Type B pancreatic cell (in vitro differentiated cells): ENCODE measurements around the gene TBC1D13. TPM values are rescaled to one million over a fixed set of nuclear protein-coding genes. Genes with fewer than 3 reads are reported as not detected.
A peak's percentile ranks its signal among the peaks of the same experiment; 100 is the strongest.

Experiments used
- DNase-seq: peaks from one replicate; pipeline ENCODE4 v3.0.0; 2021; ENCODE audit warnings: mixed read lengths; ENCODE audit not compliant: unreplicated experiment; ENCODE audit errors: extremely low spot score
- H3K27ac Mint-ChIP-seq: 2 replicates; pipeline ENCODE4 v1.8.0; 2021; ENCODE audit warnings: mild to moderate bottlenecking, mixed read lengths
- H3K27me3 Mint-ChIP-seq: 2 replicates; pipeline ENCODE4 v1.8.0; 2021; ENCODE audit warnings: mixed read lengths
- H3K36me3 Mint-ChIP-seq: 2 replicates; pipeline ENCODE4 v1.8.0; 2021; ENCODE audit warnings: mixed read lengths
- H3K4me1 Mint-ChIP-seq: one replicate; pipeline ENCODE4 v1.8.0; 2021; ENCODE audit warnings: mixed read lengths; ENCODE audit not compliant: unreplicated experiment
- H3K4me3 Mint-ChIP-seq: 2 replicates; pipeline ENCODE4 v1.8.0; 2021; ENCODE audit warnings: mild to moderate bottlenecking, mixed read lengths
- H3K9me3 Mint-ChIP-seq: 2 replicates; pipeline ENCODE4 v1.8.0; 2021; ENCODE audit warnings: mixed read lengths
- CTCF ChIP-seq: fragments of 200-600 bp; sonication (generic); conservative IDR thresholded peaks from 2 replicates; pipeline ENCODE4 v1.5.0; 2021; ENCODE audit warnings: antibody characterized with exemption, mild to moderate bottlenecking
- long read RNA-seq: library from polyadenylated mRNA; unstranded; transcript quantifications from one replicate; pipeline ENCODE4 v2.0.0, GENCODE V29; 2020
- total RNA-seq: library from RNA; stranded (reverse); gene quantifications from 2 replicates; pipeline ENCODE4 v1.2.1, GENCODE V29; 2021; ENCODE audit warnings: low replicate concordance

TBC1D13 gene
- total RNA-seq = 29.0 and 33.5 TPM in 2 replicates
- long read RNA-seq, partial matches to known transcripts = 7 of 9 reads
- long read RNA-seq, other reads (novel, unspliced or antisense) = 2 of 9 reads

GRCh38 chr9:128786681-128787601 is at the start of gene TBC1D13:
TBC1D13 (plus strand) TSS chr9:128787253; CDS start chr9:128787354, 101 bp downstream.
- no peaks in the 10 kb centered on the region for H3K36me3 Mint-ChIP-seq
- H3K4me3 Mint-ChIP-seq = peak within 1 kb of the TSS; percentile 95
- H3K9me3 Mint-ChIP-seq = no peaks in the 10 kb centered on the region
- DNase-seq = peak; percentile 93
- H3K4me1 Mint-ChIP-seq = no peaks in the 10 kb centered on the region
- no peaks in the 10 kb centered on the region for H3K27me3 Mint-ChIP-seq
- peak within 1 kb of the TSS; percentile 92 for H3K27ac Mint-ChIP-seq
- no peak for TF ChIP-seq CTCF

- H3K36me3 Mint-ChIP-seq = peaks cover under 1% of the 10 kb centered on the region
Measured at GRCh38 chr9:128742401-128742800, 44.7 kb upstream of the TBC1D13 start.

GRCh38 chr9:128743421-128743820 is 43.6 kb upstream of the TBC1D13 start:
- no peaks in the 10 kb centered on the region for H3K36me3 Mint-ChIP-seq
- H3K27me3 Mint-ChIP-seq = no peaks in the 10 kb centered on the region
- H3K9me3 Mint-ChIP-seq = no peaks in the 10 kb centered on the region
- no peak for DNase-seq
- H3K4me3 Mint-ChIP-seq = no peak overlapping the region
- no peak overlapping the region for H3K27ac Mint-ChIP-seq
- no peaks in the 10 kb centered on the region for H3K4me1 Mint-ChIP-seq
- no peak for TF ChIP-seq CTCF

More at GRCh38 chr9:128742401-128742800, 44.7 kb upstream of the TBC1D13 start:
- H3K4me1 Mint-ChIP-seq = no peaks in the 10 kb centered on the region
- TF ChIP-seq CTCF = no peak
- no peak overlapping the region for H3K4me3 Mint-ChIP-seq
- no peak for DNase-seq
- H3K27ac Mint-ChIP-seq = no peak overlapping the region
- no peaks in the 10 kb centered on the region for H3K27me3 Mint-ChIP-seq
- no peaks in the 10 kb centered on the region for H3K9me3 Mint-ChIP-seq

GRCh38 chr9:128747241-128747640 is 39.8 kb upstream of the TBC1D13 start:
- Mint-ChIP-seq H3K36me3 (no peaks in the 10 kb centered on the region), H3K9me3 (no peaks in the 10 kb centered on the region), H3K27me3 (no peaks in the 10 kb centered on the region), H3K27ac (no peak overlapping the region), H3K4me3 (no peak overlapping the region), H3K4me1 (no peaks in the 10 kb centered on the region)
- no peak for TF ChIP-seq CTCF
- DNase-seq = no peak

GRCh38 chr9:128750926-128751595 is 36.0 kb upstream of the TBC1D13 start:
- H3K4me3 Mint-ChIP-seq = no peak overlapping the region
- H3K36me3 Mint-ChIP-seq = peaks cover 3% of the 10 kb centered on the region
- no peaks in the 10 kb centered on the region for H3K4me1 Mint-ChIP-seq
- DNase-seq = no peak
- H3K9me3 Mint-ChIP-seq = no peaks in the 10 kb centered on the region
- no peak for TF ChIP-seq CTCF
- no peak overlapping the region for H3K27ac Mint-ChIP-seq
- no peaks in the 10 kb centered on the region for H3K27me3 Mint-ChIP-seq
